ENCODE measurements around the gene SIK2. TPM values are rescaled to one million over a fixed set of nuclear protein-coding genes. Genes with fewer than 3 reads are reported as not detected.

SIK2 gene
- total RNA-seq = 9.0 and 10.4 TPM in 2 replicates

GRCh38 chr11:111601979-111602864 lies at the start of gene SIK2:
Gene SIK2, plus strand, starts transcription at chr11:111602449. Its CDS starts 115 bp downstream, at chr11:111602564.

DNA sequence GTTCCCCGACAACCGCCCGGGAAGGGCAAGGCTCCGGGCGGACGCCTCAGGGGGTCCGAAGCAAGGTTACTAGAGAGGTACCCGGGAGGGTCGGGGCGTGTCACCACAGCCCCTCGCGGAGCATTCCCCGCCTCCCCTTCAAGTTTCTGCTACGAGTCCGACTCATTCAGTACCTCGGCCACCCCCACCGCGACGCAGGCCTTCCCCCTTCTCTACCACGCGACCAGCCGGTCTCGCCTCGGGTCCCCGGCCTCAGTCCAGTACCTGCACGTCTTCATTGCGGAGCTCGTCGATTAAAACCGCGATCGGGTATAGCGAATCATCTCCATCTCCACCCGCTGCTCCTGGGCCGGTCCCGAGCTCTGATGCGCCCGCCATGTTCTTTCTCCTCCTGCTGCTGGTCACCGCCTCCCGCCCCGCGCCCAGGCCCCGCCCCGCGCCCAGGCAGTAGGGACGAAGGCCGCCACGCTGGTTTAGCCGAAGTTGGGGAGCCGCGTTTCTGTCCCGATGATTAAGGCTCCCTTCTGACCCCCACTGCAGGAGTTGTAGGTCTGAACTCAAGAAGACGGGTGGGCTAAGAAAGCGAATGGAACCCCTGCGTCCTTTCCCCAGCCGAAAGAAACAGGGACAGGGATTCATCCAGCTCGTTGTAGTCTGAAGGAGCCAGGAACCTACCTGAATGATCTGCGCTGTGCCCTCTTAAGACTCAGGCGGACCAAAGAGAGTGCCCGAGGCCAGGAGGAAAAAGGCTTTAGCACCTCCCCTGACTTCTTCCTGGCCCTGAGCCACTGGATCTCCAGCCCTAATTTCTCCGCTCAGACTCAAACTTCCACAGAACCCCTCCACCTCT lies 164.0 kb downstream of the SIK2 start, which contains the start of gene PPP2R1B:
Gene PPP2R1B (minus strand): TSS at position 406 of the 850 bp plus-strand sequence. CDS start 28 bp downstream, at position 378.

Other genes with a start within 250 kb of the SIK2 start
- not detected in 2 replicates for gene POU2AF1, start 223.2 kb upstream of the SIK2 start, total RNA-seq
- not detected in 2 replicates for gene BTG4, start 90.1 kb upstream of the SIK2 start, total RNA-seq
- gene HOATZ, start 87.7 kb upstream of the SIK2 start, total RNA-seq = not detected in 2 replicates
- gene LAYN, start 61.7 kb upstream of the SIK2 start, total RNA-seq = 2.5 and 6.5 TPM in 2 replicates
- 51.7 and 59.4 TPM in 2 replicates for gene PPP2R1B, start 163.9 kb downstream of the SIK2 start, total RNA-seq

Data from thoracic aorta endothelial cell (primary cell).